HG03095 (cell line): Measurements from ENCODE around the gene CLDN1.

Source experiments
- ATAC-seq: cut with Tn5 transposase; IDR thresholded peaks from one replicate; pipeline ENCODE4 v1.9.1; 2021; ENCODE audit warnings: moderate library complexity; ENCODE audit not compliant: unreplicated experiment

CLDN1 gene

DNA sequence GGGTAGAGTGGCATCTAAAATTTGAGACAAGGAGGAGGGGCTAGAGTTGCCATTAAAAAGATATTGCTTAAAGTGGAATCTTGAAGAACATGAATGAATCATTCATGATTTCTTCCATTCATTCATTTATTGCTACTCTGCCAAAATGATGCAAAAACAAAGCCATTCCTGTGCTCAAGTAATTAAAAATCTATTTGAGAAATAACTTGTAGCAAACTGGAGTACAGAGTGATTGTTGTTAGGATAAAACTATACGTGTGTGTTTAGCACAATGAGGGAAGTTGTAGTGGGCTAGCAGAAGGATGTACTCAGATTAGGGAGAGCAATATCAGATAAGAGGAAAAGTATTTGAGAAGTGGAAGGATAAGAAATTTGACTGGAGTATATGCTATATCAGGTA lies 11.7 kb upstream of the CLDN1 start:
- ATAC-seq: no peak

DNA sequence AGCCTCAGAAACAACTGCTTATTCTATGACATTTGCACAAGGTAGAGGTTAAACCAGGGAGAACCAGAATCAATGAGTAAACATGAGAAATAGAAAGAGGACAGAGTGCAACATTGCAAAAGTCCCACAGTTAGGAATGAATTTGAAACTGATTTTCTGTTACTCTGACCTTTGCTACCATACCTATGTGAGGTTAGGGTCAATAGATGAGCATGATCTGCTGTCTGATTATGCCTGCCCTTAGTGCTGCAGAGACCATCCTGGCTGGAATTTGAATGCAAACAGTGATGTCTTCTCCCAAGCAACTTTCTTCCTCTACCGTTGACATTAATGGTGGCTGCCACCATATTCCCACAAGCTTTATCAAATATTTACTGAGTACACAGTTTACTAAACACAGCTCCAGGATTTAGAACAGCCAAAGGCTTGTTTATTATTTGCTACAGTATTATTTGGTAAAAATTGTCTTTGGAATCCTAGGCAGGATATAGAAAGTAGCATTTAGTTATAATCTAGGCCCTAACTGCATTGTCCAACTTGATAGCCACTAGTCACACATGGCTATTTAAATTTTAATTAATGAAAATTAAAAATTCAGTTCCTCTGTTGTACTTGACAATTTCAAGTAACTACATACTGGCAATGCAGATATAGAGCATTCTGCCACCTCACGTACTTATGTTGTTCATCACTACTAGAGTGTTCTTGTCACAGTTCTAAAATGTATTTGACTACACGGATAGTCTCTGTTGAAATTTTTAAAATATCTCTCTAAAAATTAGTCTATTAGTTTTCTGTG lies 8.9 kb upstream of the CLDN1 start:
- no peak for ATAC-seq

DNA sequence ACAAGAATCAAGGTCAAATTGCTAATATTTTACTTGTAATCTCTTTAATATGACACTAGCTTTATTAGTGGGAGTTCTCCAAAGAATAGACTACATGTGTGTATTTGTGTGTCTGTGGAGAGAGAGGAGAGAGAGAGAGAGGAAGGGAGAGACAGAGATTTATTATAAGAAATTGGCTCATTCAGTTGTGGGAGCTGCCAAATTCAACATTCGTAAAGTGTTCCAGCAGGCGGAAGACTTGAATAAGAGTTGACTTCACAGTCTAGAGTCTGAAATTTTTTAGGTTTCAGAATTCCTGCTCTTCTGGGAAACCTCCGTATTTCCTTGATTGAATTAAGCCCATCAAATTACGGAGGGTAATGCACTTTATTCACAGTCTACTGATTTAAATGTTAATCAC lies 4.7 kb upstream of the CLDN1 start:
- ATAC-seq: no peak

DNA sequence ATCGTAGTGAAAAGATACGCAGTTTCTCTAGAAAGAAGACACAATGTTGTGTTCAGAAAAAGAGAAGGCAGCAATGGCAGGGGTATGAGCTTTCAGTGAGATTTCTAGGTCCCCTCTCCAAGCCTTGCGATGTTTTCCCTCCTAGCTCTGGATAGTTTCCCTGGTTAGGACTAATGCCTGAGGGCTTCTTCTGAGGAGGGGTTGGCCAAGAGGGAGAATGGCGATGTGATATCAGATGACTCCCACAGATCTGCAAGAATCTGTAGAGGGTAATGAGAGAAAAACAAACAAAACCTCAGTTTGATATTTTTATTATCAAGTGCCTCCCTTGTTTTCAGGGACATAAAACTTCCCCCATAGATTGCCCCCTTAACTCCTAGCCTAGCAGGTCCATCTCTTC lies 4.1 kb upstream of the CLDN1 start:
- ATAC-seq: no peak

DNA sequence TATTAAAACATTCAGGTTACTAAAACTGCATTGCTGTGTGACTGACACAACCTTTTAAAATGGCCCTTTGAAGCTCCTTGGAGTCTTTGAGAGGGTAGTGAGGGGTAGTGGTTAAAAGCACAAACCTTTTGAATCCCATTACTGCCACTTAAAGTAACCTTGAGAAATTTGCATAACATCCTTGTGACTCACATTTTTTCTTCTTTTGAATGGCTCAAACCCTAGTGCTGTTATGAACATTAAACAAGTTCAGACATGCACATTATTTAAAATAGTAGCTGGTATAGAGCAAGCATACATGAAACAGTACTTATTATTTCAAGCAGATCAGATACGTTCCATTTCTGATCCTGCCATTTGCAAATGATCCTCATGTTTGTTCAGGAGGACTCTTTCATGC lies 3.7 kb upstream of the CLDN1 start:
- ATAC-seq: no peak

DNA sequence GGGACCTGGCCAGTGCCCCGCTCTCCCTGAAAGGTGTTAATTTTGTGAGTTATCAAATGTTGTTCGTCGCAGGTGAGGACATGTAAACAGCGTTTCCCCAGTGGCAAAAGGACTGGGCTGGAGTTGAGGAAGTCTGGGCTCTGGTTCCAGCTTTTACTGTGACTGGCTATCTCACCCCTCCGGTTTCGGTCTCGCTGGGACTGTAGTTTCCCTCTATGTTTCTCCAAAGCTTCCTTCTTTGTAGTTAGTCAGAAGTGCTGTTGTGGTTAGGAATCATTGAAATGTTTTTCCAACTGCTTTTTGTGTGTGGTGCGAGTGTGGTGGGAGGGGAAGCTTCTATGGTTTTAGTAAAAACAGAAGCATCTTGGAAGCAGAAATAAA lies 990 bp upstream of the CLDN1 start:
- ATAC-seq: no peak

DNA sequence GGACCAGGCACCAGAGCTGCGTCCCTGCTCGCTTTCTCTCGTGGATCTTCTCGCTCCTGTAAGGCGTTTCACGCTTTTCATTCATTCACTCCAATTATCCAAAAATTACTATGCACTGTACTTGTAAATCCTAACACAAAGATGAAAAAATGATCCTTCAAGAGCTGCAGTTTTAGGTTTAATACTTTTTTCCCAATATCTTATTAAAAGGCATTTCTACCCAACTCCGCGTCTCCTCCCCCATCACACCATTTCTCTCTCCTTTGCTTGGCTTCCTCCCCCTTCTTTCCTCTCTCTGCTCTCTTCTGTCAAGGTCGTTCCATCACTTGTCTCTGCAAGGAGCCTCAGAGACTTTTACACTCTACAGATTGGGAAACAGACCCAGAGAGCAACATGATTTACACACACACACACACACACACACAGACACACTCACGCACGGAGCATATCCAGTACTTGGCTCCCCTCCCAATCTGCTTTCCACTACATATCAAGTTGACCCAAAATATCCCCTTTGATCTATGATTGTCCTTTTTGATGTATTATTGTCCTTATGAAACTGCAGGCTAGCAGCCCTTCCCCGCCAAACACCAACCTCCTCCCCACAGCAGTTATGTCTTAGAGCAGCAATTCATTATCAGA lies 479 bp upstream of the CLDN1 start:
- ATAC-seq: no peak

DNA sequence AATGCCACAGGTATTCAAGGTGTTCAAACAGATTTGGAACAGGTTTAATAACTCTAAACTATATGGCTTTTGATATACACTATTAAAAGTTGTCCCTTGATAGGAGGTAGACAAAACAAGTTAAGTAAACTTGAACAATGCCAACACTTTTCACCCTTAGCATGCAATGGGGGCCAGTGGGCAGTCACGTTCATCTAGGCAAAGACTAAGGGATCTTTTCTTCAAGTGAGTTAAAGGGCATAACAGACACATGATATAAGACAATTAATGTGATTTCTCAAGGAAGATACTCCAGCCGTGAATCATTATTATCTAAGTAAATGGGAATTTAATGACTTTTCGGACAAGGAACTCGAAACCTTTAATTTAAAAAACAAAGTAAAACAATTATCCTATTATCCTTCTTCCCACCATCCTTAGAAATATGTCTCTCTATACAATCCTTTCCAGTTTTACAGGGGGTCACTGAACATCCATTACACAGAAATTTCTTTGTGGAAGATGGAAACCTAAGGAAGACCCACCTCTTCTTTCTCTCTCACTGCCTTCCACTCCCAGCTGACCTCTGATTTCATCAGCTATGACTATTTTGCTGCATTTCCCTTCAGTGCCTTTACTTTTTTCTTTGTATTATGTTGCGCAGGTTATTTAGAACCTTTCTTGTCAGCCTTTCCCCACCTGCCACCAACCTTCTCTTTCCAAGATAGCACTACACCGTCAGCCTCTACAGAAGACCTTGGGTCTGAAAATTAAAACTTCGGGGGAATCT lies 1.5 kb downstream of the CLDN1 start:
- ATAC-seq: no peak

DNA sequence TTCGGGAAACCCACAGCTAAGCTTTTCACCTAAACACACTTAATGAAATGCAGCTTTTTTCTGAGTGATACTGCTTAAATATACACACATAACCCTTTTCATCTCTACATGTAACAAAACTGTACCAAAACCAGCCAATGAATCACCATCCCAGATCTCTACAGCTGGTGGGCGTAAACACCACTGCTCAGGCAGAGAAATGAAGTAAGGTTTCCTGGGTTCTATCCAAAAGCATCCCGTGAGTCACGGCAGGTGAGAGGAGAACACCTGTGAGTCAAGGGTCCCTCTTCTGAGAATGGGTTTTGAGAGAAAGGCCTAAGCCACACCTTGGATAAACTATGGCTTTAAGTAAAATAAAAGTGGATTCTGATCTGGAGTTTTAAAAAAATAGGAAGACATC lies 2.6 kb downstream of the CLDN1 start:
- no peak for ATAC-seq

DNA sequence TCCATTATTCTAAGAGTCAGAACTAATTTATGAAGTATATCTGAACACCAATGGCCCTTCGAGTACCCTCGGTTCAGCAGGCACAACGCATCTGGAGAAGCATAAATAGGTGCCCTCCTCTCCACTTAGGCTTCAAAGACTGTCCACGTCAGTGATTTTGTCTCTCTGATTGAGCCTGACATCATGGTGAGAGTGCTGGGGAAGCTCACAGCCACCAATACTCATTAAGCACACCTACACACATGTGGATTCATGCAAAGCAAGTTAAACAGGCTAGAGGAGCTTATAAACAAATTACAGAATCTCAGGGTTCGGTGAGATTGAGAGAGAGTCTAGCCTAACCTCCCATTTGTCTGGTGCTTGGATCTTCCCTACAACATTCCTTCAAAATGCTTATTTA lies 3.6 kb downstream of the CLDN1 start:
- no peak for ATAC-seq

DNA sequence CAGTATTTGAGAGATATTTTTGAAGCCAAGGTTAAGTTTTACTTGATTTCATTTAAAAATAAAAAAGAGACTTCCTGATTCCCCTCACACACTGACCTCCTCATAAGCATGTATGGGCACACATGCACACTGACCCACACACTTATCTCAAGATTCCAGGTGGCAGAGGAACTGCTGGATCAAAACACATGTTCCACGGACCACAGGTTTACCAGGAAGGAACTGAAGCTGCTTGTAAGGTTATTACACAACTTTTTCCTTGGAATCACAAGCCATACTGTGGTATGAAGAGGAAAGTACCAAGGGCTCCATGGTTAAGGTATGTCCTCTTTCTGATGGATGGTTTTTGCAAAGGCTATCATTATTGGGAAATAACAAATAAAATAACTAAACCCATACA lies 7.5 kb downstream of the CLDN1 start:
- no peak for ATAC-seq

DNA sequence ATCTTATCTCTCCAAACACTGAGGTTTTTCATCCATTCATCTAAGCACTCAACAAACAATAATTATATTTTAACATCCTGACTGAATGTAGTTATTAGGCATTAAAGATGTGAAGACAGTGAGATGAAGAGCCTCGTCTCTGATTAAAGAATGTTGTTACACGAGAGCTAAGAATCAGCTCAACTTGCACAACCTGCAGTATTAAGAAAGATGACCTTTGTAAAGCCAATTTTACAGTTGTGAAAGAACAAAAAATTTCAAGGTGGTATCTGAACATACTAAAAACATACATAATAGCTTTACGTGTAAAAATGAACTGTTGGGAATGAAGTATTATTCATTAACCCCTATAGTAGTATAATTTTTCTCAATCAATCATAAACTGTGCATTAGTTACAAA lies 12.8 kb downstream of the CLDN1 start:
- ATAC-seq: no peak

DNA sequence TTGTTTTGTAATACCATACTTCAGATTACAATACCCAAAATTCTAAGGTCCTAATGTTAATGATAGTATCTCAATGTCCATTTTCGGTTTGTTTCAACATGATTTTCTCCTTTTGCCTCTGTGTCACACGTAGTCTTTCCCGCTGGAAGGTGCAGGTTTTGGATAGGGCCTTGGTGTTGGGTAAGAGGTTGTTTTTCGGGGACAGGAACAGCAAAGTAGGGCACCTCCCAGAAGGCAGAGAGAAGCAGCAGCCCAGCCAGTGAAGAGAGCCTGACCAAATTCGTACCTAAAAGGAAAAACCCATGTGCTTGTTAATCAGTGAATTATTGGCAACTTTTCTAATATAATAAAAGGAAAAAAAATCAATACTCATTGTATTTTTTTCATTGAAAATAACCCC lies 14.1 kb downstream of the CLDN1 start:
- no peak for ATAC-seq

DNA sequence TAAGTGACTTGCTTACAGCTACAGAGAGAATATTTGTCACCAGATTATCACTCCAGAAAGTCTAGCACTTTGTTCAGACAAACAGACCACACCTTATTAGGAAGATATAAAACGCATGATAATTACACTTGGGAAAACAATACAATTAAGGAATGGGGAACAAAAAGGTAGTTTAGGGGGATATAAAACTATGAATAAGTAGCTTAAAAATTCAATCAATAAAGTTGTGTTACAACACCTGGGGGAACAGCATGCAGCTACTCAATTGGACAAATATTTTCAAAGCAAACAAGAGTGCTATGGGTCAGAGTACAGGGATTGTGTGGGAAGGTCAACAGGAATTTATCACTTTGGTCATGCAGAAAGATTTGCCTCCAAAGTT lies 15.1 kb downstream of the CLDN1 start:
- no peak for ATAC-seq

DNA sequence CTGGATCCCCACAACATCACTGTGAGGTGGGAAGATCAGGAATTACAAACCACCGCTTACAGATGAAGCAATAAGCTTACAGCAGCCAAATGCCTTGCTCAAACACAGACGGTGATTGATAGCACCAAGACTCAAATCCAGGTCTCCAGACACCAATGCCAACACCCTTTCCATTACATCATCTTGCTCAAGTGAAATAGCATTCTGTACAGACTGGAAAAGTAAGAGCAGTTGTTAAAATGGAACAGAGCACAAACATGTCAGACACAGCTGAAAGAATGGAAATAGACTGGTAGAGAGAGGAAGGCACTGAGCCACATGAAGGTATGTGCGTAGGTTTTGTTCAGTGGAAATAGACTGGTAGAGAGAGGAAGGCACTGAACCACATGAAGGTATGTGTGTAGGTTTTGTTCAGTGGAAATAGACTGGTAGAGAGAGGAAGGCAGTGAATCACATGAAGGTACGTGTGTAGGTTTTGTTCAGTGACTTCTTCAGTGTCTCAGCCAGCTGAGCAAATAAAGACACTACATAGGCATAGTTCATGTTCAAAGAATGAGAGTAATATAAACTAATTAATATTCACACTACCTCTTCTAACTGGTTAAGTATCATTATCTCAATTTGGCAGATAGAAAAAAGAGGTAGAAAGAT lies 15.6 kb downstream of the CLDN1 start:
- no peak for ATAC-seq

DNA sequence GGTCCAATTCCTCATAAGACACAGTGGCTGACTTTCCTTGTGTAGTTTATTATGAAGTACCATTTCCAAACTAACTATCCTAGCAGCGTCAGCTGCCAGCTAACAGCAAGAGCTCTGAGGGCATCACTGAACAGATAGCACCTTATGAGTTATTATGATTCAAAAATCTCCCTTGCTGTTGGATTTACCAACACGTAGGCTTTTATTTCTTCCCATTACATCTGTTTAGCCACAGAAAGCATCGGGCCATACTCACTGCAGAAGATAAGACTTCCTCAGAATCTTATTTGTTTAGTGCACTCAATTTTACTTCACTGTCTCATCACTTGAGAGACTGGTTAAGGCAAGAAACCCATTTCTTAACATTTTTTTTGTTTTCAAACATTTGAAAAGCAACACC lies 16.2 kb downstream of the CLDN1 start:
- no peak for ATAC-seq

DNA sequence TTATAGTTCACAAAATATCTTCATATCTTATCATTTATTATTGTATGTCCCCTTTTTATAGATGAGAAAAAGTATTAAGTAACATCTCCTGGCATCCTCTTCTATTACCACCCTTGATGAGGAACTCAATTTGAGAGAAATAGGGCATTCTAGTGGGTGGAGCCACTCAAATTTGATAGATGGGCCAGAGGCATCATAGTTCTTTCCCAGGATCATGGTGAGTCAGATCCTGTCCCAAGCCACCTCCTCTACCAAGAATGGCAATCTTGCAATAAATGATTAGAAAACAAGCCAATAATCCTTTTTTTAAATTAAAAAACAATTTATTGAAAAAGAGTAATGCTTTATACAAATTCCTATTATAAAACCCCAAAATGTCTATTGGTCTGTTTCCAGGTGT lies 16.8 kb downstream of the CLDN1 start:
- ATAC-seq: no peak

DNA sequence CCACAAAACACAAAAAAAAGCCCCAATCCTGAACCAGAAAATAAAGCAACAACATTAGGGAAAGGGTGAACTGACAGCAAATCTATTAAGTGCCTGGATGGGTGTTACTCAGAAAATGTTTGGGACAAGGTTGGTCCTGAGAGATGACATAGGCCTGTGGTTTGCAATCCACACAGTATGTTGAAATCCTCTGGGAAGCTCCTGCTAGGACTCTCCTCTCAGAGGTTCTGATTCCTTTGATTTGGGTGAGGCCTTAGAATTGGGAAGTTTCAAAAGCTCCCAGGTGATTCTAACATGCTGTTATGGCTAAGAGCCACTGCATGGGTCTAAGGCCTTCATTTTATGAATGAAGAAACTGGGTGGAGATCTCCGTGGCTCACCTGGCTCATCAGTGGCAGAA lies 18.4 kb downstream of the CLDN1 start:
- ATAC-seq: no peak

DNA sequence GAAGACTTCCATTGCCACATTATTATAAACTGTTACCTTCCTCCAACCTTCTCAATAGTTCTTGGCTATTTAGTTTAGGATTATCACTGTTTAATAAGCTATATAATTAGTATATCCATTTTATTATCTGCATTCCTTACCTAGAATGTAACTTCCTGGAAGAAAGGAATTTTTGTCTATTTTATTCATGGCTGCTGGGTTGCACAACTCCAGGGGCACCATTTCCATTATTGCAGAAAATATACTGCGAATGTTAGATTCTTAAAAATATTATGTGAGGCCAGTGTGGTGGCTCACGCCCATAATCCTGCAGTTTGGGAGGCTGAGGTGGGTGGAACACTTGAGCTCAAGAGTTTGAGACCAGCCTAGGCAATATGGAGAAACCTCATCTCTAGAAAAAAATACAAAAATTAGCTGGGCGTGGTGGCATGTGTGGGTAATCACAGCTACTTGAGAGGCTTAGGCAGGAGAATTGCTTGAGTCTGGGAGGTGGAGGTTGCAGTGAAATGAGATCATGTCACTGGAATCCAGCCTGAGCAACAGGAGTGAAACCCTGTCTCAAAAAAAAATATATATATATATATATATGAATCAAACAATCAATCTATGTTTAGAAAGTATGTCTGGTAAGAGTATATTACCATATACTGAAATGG lies 19.9 kb downstream of the CLDN1 start:
- ATAC-seq: no peak

DNA sequence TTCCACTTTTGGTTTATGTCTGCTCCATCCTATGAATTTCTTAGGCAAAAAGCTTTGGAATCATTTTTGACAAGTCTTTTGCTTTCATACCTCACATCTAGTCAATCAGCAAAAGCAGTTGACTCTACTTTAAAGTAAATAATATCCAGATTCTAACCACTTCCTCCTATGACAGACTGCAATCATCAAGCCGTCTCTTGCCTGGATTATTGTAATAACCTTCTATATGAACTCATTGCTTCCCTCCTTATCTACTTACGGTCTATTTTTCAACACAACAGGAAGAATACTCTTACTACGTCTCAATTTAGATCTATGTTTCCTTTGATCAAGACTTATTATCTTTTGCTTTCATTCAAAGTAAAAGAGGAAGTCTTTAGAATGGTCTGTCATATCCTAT lies 20.7 kb downstream of the CLDN1 start:
- no peak for ATAC-seq

DNA sequence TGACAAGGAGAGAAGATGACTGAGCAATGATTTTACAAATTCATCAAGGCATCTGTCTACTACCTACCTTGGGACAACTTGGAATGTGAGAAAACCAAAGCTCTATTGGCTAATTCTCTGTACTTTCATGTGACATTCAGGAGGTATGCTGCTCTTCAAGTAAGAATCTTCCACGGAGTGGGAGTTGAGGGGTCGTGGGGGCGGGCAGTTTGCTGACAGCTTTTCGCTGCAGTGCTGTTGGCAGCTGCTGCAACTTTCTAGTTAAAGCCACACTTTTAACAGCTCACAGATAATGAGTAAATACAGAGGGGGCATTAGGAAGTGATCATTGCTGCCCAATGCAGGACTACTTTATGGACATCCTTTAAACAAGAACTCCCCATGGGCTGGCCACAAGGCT lies 22.3 kb downstream of the CLDN1 start:
- ATAC-seq: no peak
